Uterus (tissue), 4 donors: ENCODE data around the gene LSAMP. TPM values are rescaled to one million over a fixed set of nuclear protein-coding genes. Genes with fewer than 3 reads are reported as not detected.

ENCODE experiments used
- DNase-seq, 2 donors: peaks; one replicate each; pipeline ENCODE4 v3.0.0-alpha.2; 2019 to 2020
- H3K27ac ChIP-seq, 2 donors: fragments of 200-600 bp; sonication (generic); 1 replicate in 1 of 2; 2 replicates in 1 of 2; pipeline ENCODE4 v1.5.1; 2016 to 2018
- H3K27me3 ChIP-seq, 2 donors: fragments of 200-600 bp; sonication (generic); one replicate each; pipeline ENCODE4 v1.5.1; 2018 to 2019; ENCODE audit warnings: control low read depth in 1 of 2
- H3K36me3 ChIP-seq, 2 donors: fragments of 200-600 bp; sonication (generic); one replicate each; pipeline ENCODE4 v1.5.1; 2019; ENCODE audit warnings: control low read depth in 1 of 2
- H3K4me1 ChIP-seq, 2 donors: fragments of 200-600 bp; sonication (generic); one replicate each; pipeline ENCODE4 v1.5.1; 2018 to 2019; ENCODE audit warnings: control low read depth in 1 of 2
- H3K4me3 ChIP-seq, 2 donors: fragments of 200-600 bp; sonication (generic); 1 replicate in 1 of 2; 2 replicates in 1 of 2; pipeline ENCODE4 v1.5.1; 2018 to 2019; ENCODE audit warnings: mild to moderate bottlenecking in 1 of 2
- H3K9me3 ChIP-seq, 2 donors: fragments of 200-600 bp; sonication (generic); one replicate each; pipeline ENCODE4 v1.5.1; 2019; ENCODE audit warnings: control low read depth in 1 of 2
- POLR2A ChIP-seq, 2 donors: fragments of 450-650 bp; IDR thresholded peaks; one replicate each; pipeline ENCODE4 v1.6.1; 2016; ENCODE audit warnings: antibody characterized with exemption in 2 of 2, mild to moderate bottlenecking in 1 of 2, moderate library complexity in 1 of 2
- intact Hi-C: fragments of 100-400 bp; cut with DNase I; formaldehyde crosslinking; loops from one replicate; pipeline ENCODE4 v1.15.1; 2023; ENCODE audit warnings: low total_unique reads
- total RNA-seq, 4 donors: library from RNA; depleted of rRNA in 3 of 4; stranded (reverse); fragments of >200 nt in 3 of 4; gene quantifications; one replicate each; pipeline versions ENCODE4 v1.1.0 to v1.2.4, GENCODE V29; 2014 to 2023
- TF ChIP-seq, protein P1 (sequence below), 4 experiments: fragments of 200-600 bp in 2 of 4; fragments of 450-650 bp in 2 of 4; sonication (generic) in 2 of 4; IDR thresholded peaks; one replicate each; pipeline ENCODE4 v1.5.1; 2016 to 2019; ENCODE audit warnings: antibody characterized with exemption in 4 of 4, mild to moderate bottlenecking in 2 of 4, moderate library complexity in 1 of 4
- donor health status: DM: yes; HTN: yes; CAD: no.

Gene LSAMP
- total RNA-seq, 4 donors from 2014 or later = 0.26 to 25.8 (median 1.8) TPM

DNA sequence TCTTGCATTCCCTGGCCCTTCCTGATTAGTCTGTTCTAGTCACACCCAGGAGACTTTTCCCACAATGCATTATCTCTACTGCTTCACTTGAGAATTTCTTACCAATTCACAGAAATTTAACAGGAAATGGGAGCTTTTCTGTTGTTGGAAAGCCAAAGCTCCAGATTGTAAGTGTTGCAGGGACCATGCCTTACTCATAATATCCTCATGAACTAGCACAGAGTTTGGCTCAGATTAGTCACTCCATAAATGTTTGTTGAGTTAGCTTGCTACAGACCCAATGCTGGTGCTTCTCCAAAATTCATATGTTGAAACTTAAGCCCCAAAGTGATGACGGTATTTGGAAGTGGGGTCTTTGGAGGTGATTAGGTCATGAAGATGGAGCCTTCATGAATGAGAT is 589.4 kb downstream of the LSAMP start:
- H3K4me3 ChIP-seq = no peak overlapping the region
- H3K4me1 ChIP-seq = no peaks in the 10 kb centered on the region
- H3K27ac ChIP-seq = no peak overlapping the region
- intact Hi-C loops = no loop called here
- H3K27me3 ChIP-seq = no peaks in the 10 kb centered on the region
- no peaks in the 10 kb centered on the region for H3K36me3 ChIP-seq
- no peaks in the 10 kb centered on the region for H3K9me3 ChIP-seq
- TF ChIP-seq, protein P1, sequence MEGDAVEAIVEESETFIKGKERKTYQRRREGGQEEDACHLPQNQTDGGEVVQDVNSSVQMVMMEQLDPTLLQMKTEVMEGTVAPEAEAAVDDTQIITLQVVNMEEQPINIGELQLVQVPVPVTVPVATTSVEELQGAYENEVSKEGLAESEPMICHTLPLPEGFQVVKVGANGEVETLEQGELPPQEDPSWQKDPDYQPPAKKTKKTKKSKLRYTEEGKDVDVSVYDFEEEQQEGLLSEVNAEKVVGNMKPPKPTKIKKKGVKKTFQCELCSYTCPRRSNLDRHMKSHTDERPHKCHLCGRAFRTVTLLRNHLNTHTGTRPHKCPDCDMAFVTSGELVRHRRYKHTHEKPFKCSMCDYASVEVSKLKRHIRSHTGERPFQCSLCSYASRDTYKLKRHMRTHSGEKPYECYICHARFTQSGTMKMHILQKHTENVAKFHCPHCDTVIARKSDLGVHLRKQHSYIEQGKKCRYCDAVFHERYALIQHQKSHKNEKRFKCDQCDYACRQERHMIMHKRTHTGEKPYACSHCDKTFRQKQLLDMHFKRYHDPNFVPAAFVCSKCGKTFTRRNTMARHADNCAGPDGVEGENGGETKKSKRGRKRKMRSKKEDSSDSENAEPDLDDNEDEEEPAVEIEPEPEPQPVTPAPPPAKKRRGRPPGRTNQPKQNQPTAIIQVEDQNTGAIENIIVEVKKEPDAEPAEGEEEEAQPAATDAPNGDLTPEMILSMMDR (IDR thresholded peaks at IDR 0.05) = no peak
- no peak for TF ChIP-seq POLR2A (IDR thresholded peaks at IDR 0.05)
- DNase-seq = no peak

- TF ChIP-seq, protein P1 (IDR thresholded peaks at IDR 0.05) = no peak
- TF ChIP-seq POLR2A (IDR thresholded peaks at IDR 0.05) = no peak
- Histone ChIP-seq H3K4me1 (no peaks in the 10 kb centered on the region), H3K9me3 (no peaks in the 10 kb centered on the region), H3K4me3 (no peak overlapping the region), H3K36me3 (no peaks in the 10 kb centered on the region), H3K27ac (no peak overlapping the region), H3K27me3 (no peaks in the 10 kb centered on the region)
- intact Hi-C loops = no loop called here
- no peak for DNase-seq
These were observed 592.2 kb downstream of the LSAMP start for GRCh38 chr3:115853104-115853503.

- Histone ChIP-seq H3K4me3 (no peak overlapping the region), H3K27me3 (no peaks in the 10 kb centered on the region), H3K4me1 (no peaks in the 10 kb centered on the region), H3K9me3 (no peaks in the 10 kb centered on the region), H3K36me3 (no peaks in the 10 kb centered on the region), H3K27ac (no peak overlapping the region)
- intact Hi-C loops = no loop called here
- DNase-seq = no peak
- no peak for TF ChIP-seq POLR2A (IDR thresholded peaks at IDR 0.05)
- TF ChIP-seq, protein P1 (IDR thresholded peaks at IDR 0.05) = no peak
These were observed 593.0 kb downstream of the LSAMP start for GRCh38 chr3:115852278-115852677.

- Histone ChIP-seq H3K36me3 (no peaks in the 10 kb centered on the region), H3K9me3 (no peaks in the 10 kb centered on the region), H3K27ac (no peak overlapping the region), H3K4me3 (no peak overlapping the region), H3K4me1 (no peaks in the 10 kb centered on the region), H3K27me3 (no peaks in the 10 kb centered on the region)
- no peak for DNase-seq
- intact Hi-C loops = no loop called here
- TF ChIP-seq, protein P1 (IDR thresholded peaks at IDR 0.05) = no peak
- TF ChIP-seq POLR2A (IDR thresholded peaks at IDR 0.05) = no peak
These were observed 593.7 kb downstream of the LSAMP start for GRCh38 chr3:115851571-115851970.

DNA sequence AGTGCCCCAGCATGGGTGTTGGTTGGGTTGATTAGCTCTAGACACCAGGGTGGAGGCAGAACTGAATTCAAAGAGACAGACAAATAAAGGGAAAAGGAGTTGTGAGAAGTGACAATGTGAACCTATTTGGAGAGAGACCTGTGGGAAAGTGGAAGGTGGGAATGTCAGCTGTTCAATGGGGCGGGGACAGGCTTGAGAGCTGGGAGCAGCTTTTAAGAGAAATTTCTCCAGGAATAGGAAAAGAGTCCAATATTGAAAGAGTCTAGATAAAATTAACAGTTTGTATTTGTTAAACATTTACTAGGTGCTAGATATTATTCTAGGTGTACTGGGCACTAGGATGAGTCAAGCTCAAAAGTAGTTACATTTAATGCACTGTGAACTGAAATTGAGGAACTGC is 596.6 kb downstream of the LSAMP start:
- intact Hi-C loops = no loop called here
- no peak for DNase-seq
- H3K4me1 ChIP-seq = no peaks in the 10 kb centered on the region
- H3K27me3 ChIP-seq = no peaks in the 10 kb centered on the region
- H3K27ac ChIP-seq = no peak overlapping the region
- TF ChIP-seq, protein P1 (IDR thresholded peaks at IDR 0.05) = no peak
- no peak for TF ChIP-seq POLR2A (IDR thresholded peaks at IDR 0.05)
- no peaks in the 10 kb centered on the region for H3K9me3 ChIP-seq
- no peak overlapping the region for H3K4me3 ChIP-seq
- H3K36me3 ChIP-seq = no peaks in the 10 kb centered on the region
